Keratinocyte (primary cell): Measurements from ENCODE around the gene IGF1R. TPM values are rescaled to one million over a fixed set of nuclear protein-coding genes. Genes with fewer than 3 reads are reported as not detected.

ENCODE experiments used
- DNase-seq: peaks from one replicate; pipeline ENCODE4 v3.0.0-alpha.2; 2011; ENCODE audit warnings: low read depth, missing footprints, low spot score
- FAIRE-seq: peaks from 2 replicates; lab custom pipeline; 2011; peaks lifted over from hg19 to GRCh38; lab: Jason Lieb, UNC
- H2AFZ ChIP-seq: 2 replicates; pipeline ENCODE4 v1.6.0; 2012; ENCODE audit warnings: low read length, control low read depth, inconsistent platforms; ENCODE audit not compliant: control insufficient read depth
- H3K27ac ChIP-seq: 2 replicates; pipeline ENCODE4 v1.5.1; 2011; ENCODE audit warnings: low read length; ENCODE audit not compliant: control insufficient read depth, insufficient read depth
- H3K27me3 ChIP-seq: 3 replicates; pipeline ENCODE4 v1.6.0; 2011; ENCODE audit warnings: low read length; ENCODE audit not compliant: control insufficient read depth, insufficient read depth; ENCODE audit errors: extremely low read depth
- H3K36me3 ChIP-seq, 2 experiments: 2 replicates in 1 of 2; 3 replicates in 1 of 2; pipeline ENCODE4 v1.5.1; 2011; ENCODE audit warnings: low read length in 2 of 2, mild to moderate bottlenecking in 1 of 2; ENCODE audit not compliant: control insufficient read depth in 2 of 2, insufficient read depth in 2 of 2; ENCODE audit errors: extremely low read depth in 1 of 2
- H3K4me1 ChIP-seq: 3 replicates; pipeline ENCODE4 v1.5.1; 2011; ENCODE audit warnings: low read length; ENCODE audit not compliant: control insufficient read depth, insufficient read depth; ENCODE audit errors: extremely low read depth
- H3K4me2 ChIP-seq: 3 replicates; pipeline ENCODE4 v1.6.0; 2011; ENCODE audit warnings: low read depth, low read length; ENCODE audit not compliant: control insufficient read depth, insufficient read depth; ENCODE audit errors: extremely low read depth
- H3K4me3 ChIP-seq, 3 experiments: fragments of 200-600 bp in 1 of 3; sonication (generic) in 1 of 3; 2 replicates in 2 of 3; 3 replicates in 1 of 3; pipeline ENCODE4 v1.5.1; 2011 to 2016; ENCODE audit warnings: low read length in 3 of 3, mild to moderate bottlenecking in 3 of 3, control low read depth in 2 of 3, inconsistent platforms in 1 of 3, low read depth in 1 of 3, mixed read lengths in 1 of 3, mixed run types in 1 of 3, moderate library complexity in 1 of 3; ENCODE audit not compliant: control insufficient read depth in 2 of 3, insufficient read depth in 2 of 3; ENCODE audit errors: extremely low read depth in 1 of 3
- H3K79me2 ChIP-seq: 2 replicates; pipeline ENCODE4 v1.6.0; 2012; ENCODE audit warnings: low read length; ENCODE audit not compliant: control insufficient read depth, insufficient read depth
- H3K9ac ChIP-seq: 3 replicates; pipeline ENCODE4 v1.6.0; 2011; ENCODE audit warnings: low read length; ENCODE audit not compliant: control insufficient read depth, insufficient read depth; ENCODE audit errors: extremely low read depth
- H3K9me1 ChIP-seq: 3 replicates; pipeline ENCODE4 v1.6.0; 2011; ENCODE audit warnings: low read length; ENCODE audit not compliant: control insufficient read depth, insufficient read depth; ENCODE audit errors: extremely low read depth
- H3K9me3 ChIP-seq: 2 replicates; pipeline ENCODE4 v1.5.1; 2012; ENCODE audit warnings: low read depth, low read length; ENCODE audit not compliant: control insufficient read depth
- H4K20me1 ChIP-seq: 3 replicates; pipeline ENCODE4 v1.6.0; 2011; ENCODE audit warnings: low read length; ENCODE audit not compliant: control insufficient read depth, insufficient read depth; ENCODE audit errors: extremely low read depth
- CTCF ChIP-seq, 3 experiments: IDR thresholded peaks in 1 of 3; conservative IDR thresholded peaks in 1 of 3; optimal IDR thresholded peaks in 1 of 3; 2 replicates in 2 of 3; 3 replicates in 1 of 3; pipeline versions ENCODE3 to v1.5.1; 2011; ENCODE audit warnings: low read length in 3 of 3, mild to moderate bottlenecking in 3 of 3, moderate library complexity in 2 of 3, control low read depth in 1 of 3, inconsistent platforms in 1 of 3; ENCODE audit not compliant: insufficient read depth in 2 of 3; ENCODE audit errors: extremely low read depth in 1 of 3
- EZH2 ChIP-seq: IDR thresholded peaks from one replicate; pipeline ENCODE4 v1.6.1; 2012; ENCODE audit warnings: inconsistent platforms, mild to moderate bottlenecking, low read length, moderate library complexity
- dilution Hi-C: fragments of 300-500 bp; cut with MboI; formaldehyde crosslinking; loops from one replicate; pipeline ENCODE4 v1.7.0; 2020; ENCODE audit warnings: low sequenced_read_pairs; ENCODE audit not compliant: extremely low pct_ligation_motif_present
- polyA plus RNA-seq, 5 experiments: library from polyadenylated mRNA; depleted of rRNA in 3 of 5; stranded (reverse) in 3 of 5; stranded (forward) in 1 of 5; unstranded in 1 of 5; fragments of >200 nt; gene quantifications; 1 replicate in 1 of 5; 2 replicates in 3 of 5; 3 replicates in 1 of 5; pipeline versions ENCODE4 v1.2.1 to v1.2.3, GENCODE V29; 2011 to 2012; ENCODE audit warnings: missing spikeins in 2 of 5, low read depth in 1 of 5, low replicate concordance in 1 of 5

IGF1R gene
- polyA plus RNA-seq, 1 donor (not counting 4 experiments of a cell fraction or from before 2014, with no cell fraction given): 14.5 TPM

GRCh38 chr15:98927022-98927421, 278.7 kb downstream of the IGF1R start:
- Histone ChIP-seq H3K9me1 (no peaks in the 10 kb centered on the region), H3K4me2 (no peak overlapping the region), H3K27me3 (no peaks in the 10 kb centered on the region), H3K4me3 (no peak overlapping the region), H3K4me1 (no peaks in the 10 kb centered on the region), H2AFZ (no peak overlapping the region), H3K9ac (no peak overlapping the region), H3K27ac (no peak overlapping the region), H3K79me2 (no peaks in the 10 kb centered on the region), H4K20me1 (no peaks in the 10 kb centered on the region), H3K36me3 (peaks cover 28 to 41% of the 10 kb centered on the region in 2 experiments), H3K9me3 (no peaks in the 10 kb centered on the region)
- dilution Hi-C loops: no loop called here
- DNase-seq: no peak
- TF ChIP-seq CTCF (optimal IDR thresholded peaks at IDR 0.05 in 1 of 3, IDR thresholded peaks at IDR 0.05 in 1 of 3, conservative IDR thresholded peaks at IDR 0.05 in 1 of 3; ENCODE audit: extremely low read depth in 1 of 3, insufficient read depth in 2 of 3, low read length in 3 of 3): no peak
- TF ChIP-seq EZH2: no peak
- no peak for FAIRE-seq

- Histone ChIP-seq H3K9me3 (no peaks in the 10 kb centered on the region), H3K4me2 (no peak overlapping the region), H4K20me1 (no peaks in the 10 kb centered on the region), H3K79me2 (no peaks in the 10 kb centered on the region), H3K9ac (no peak overlapping the region), H3K27me3 (no peaks in the 10 kb centered on the region), H2AFZ (no peak overlapping the region), H3K9me1 (no peaks in the 10 kb centered on the region), H3K4me1 (no peaks in the 10 kb centered on the region), H3K4me3 (no peak overlapping the region), H3K27ac (no peak overlapping the region), H3K36me3 (peaks cover 23 to 32% of the 10 kb centered on the region in 2 experiments)
- dilution Hi-C loops: no loop called here
- TF ChIP-seq EZH2 (no peak), CTCF (optimal IDR thresholded peaks at IDR 0.05 in 1 of 3, IDR thresholded peaks at IDR 0.05 in 1 of 3, conservative IDR thresholded peaks at IDR 0.05 in 1 of 3; ENCODE audit: extremely low read depth in 1 of 3, insufficient read depth in 2 of 3, low read length in 3 of 3) (no peak)
- no peak for DNase-seq
- FAIRE-seq: no peak
Measured at GRCh38 chr15:98927996-98928395, 279.7 kb downstream of the IGF1R start.
